NCI-H128 (cell line): ENCODE results near the gene INS.
"Not testable (repeated sequence)": the region's sequence is repeated elsewhere in the genome, so short reads cannot be mapped to it uniquely, and the experiment has no call there.

ENCODE experiments used
- DNase-seq: peaks from one replicate; lab custom pipeline; 2025; ENCODE audit not compliant: unreplicated experiment; lab: John Stamatoyannopoulos, UW

Gene INS

GRCh38 chr11:2182692-2183474 lies 21.9 kb upstream of the INS start:
- no peak for DNase-seq

DNA sequence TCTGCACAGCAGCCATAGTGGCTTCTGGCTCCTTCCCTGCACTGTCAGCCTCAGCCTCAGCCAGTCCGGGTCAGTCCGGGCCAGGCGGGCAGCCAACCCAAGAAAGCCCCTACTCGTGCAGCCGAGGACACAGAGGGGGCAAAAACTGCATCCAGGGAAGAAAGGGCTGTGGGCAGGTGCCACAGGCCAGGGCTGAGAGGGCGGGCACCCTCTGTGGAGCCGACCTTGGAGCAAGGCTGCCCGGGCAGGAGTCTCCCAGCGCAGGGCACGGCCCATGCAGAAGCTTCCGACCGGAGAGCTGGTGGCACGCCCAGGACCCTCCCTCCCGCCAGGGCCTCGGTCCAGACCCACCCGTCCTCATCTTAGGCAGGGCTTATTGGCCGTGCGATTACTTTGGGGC lies 21.1 kb upstream of the INS start:
- DNase-seq: no peak

DNA sequence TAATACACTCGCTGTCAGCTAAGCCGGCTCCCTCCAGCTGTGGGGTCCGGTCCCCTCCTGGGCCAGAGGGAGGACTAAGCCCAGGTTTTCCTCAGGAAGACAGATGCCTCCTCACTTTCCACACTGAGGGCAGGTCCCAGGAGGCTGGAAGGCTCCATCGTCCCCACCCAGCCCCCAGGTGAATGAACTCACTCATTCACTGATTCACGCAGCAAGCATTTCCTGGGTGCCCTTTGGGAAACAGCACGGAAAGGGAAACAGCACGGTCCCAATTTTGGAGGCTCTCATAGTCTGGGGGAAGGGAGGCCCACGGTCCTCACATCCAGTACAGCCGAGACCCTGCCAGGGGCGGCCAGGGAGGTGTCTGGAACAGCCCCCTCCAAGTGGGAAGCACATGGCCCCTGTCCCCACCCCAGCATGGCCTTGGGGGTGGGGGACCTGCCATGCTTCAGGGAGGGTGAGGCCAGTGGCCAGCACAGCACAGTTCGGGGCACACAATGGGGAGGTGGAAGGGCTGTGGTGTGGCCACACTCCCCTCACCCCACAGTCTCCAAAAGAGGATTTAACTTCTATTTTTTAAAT lies 19.9 kb upstream of the INS start:
- DNase-seq: no peak

DNA sequence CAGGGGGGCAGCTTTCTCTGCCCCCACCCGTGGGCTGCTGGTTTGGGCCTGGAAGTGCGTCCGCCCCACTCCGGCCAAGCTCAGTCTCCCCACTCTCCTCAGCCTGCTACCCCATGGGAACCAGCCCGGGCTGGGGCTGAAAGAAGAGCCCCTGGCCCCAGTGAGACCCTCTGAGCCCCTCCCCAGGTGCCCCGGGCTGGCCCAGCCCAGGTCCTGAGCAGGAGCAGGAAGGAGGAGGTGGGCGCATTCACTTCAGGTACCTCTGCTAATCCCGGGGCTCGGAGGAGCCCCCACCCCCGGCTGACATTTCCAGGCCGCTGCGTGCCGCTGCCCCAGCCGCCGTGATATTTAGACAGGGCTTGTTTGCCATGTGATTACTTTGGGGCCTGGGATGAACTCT lies 19.3 kb upstream of the INS start:
- DNase-seq: no peak

- no peak for DNase-seq
These were observed 18.5 kb upstream of the INS start for GRCh38 chr11:2179516-2179915.

GRCh38 chr11:2178906-2179494 lies 18.0 kb upstream of the INS start:
- no peak for DNase-seq

DNA sequence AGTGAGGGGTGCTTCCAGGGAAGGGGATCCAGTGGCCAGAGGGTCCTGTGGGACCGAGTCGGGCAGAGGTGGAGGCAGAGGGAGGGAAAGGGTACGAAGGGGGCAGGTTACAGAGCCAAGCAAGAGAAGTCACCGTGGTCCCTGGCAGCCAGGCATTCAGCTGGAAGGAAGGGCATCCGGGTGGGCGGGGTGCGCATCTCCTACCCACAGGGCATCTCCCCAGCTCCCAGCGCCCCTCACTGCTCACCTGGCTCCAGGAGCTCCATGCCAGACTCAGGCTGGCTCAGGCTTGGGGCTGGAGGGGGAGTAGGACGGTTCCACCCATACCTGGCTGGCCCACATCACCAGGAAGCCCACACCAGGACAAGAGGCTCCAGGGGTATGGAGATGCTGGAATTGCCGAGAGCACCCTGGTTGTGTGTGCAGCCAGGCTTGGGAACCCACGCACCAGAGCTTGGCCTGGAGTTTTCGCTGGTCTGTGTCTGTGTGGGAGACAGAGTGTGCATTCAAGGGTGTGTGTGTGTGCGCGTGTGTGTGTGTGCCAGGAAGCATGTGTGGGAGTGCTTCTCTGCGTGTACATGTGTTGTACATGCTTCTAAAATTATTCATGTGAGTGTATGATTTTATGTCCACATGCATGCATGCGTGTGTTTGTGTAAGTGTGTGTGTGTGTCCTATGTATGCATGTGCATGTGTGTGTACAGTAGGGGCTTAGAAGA lies 17.2 kb upstream of the INS start:
- DNase-seq: not testable (repeated sequence)

- DNase-seq: no peak
These were observed 16.1 kb upstream of the INS start for GRCh38 chr11:2177076-2177475.

DNA sequence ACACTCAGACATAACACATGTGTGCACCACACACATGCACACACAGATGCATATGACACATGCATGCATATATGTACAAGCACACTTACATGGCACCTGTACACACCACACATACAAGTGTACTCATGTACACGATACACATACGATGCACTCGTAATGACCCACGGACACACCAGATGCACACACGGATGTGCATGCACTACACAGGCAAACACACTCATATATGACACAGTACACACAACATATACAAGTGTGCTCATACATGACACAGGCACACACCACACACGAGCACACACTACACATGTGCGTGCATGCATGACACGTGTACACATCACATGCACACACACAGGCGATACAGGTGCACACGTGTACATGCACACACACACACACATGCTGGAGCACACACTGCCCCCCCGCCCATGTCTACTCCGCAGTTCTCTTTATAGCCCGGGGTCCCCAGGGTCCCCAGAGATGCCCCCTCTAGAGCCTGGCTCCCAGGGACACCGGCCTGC lies 15.4 kb upstream of the INS start:
- DNase-seq: no peak

DNA sequence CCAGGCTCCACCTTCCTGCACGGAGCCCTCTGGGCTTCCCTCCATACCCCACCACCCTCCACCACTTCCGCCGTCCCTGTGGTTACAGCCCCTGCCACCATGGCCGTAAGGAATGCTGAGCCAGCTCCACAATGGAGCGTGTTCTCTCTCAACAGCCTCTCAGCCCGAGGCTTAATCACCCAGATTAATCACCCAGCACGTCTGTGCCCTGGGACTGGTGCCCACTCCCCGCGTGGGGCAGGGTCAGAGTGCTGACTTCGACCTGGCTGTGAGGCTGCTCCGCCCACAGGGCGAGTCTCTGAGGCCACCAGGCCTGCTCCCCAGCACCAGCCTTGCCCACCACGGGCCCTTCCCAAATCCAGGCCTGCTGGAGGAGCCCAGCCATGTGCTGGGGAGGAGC lies 14.7 kb upstream of the INS start:
- no peak for DNase-seq

- no peak for DNase-seq
These were observed 13.4 kb upstream of the INS start for GRCh38 chr11:2174361-2174760.

DNA sequence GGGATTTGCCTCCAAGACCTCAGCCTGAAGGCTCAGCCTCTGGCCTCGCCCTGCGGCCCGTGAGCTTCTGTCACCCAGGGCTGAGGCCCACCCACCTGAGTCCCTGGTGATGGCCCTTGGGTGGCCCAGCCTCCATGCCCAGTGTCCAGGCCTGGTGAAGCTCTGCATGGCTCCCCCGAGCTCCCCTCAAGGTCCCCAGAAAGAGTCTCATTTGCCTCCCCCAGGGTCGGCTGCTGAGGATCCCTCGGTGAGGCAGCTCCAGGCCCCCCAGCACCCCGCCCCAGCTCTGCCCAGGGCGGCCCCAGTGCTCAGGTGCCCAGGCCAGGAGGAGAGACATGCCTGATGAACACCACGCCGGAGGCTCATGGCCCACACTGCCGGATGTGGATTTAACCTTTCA lies 12.8 kb upstream of the INS start:
- no peak for DNase-seq

- DNase-seq: no peak
These were observed 12.2 kb upstream of the INS start for GRCh38 chr11:2173150-2173693.

DNA sequence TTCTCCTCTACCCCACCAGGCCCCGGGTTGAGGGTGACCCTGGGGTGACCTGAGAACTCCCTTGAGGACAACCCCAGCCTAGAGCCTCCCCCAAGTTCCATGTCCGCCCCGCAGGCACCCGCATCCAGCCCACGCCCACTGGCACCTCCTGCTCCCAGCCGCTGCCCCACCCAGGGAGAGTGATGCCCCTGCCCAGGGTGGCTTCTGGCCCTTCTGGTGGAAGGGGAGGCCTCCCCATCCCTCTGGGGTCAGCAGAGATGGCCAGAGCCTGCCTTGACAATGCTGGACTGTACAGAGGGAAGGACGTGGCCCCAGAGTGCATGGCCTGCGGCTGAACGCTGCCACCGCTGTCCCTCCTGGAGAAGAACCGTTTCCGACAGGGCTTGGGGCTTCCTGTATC lies 11.7 kb upstream of the INS start:
- DNase-seq: no peak

- DNase-seq: no peak
These were observed 10.6 kb upstream of the INS start, which contains the start of gene TH for GRCh38 chr11:2171591-2172003. Gene TH, minus strand, starts transcription at chr11:2171815. Its CDS starts 29 bp downstream, at chr11:2171786.

- DNase-seq: no peak
These were observed 8.9 kb upstream of the INS start for GRCh38 chr11:2169626-2170570.

GRCh38 chr11:2169005-2169378 lies 8.0 kb upstream of the INS start:
- no peak for DNase-seq

DNA sequence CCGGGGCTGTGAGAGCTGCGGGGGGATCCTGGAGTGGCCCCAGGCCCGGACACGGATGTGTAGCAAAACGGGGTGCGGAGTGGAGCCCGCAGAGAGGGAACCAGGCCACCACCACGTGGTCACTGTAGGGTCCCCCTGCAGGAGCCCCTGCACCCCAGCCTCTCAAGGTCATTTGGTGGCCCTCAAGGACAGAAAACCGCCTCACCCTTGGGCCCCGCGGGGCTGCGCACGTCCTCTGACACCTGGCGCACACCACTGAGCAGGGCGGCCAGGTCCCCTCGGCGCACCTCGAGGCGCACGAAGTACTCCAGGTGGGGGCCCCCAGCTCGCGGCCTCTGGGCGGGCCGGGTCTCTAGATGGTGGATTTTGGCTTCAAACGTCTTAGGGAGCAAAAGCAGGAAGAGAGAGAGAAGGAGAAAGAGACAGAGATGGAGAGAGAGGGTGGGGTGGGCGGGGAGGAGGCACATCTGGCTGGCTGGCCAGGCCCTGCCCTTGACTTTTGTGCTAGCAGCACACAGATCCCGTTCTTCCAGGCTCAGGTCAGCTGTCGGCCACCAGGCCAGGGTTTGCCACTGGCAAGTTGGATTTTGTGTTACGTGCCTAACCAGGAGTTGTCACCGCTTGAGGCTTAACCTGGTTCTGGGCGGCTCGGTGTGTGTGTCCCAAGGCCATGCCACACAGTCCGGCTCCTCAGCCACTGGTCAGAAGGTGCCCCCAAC lies 7.4 kb upstream of the INS start:
- no peak for DNase-seq
